B cell (primary cell): ENCODE data around the gene PDLIM5. TPM values are rescaled to one million over a fixed set of nuclear protein-coding genes. Genes with fewer than 3 reads are reported as not detected.

Experiments
- ATAC-seq: fragments of 200-7000 bp; cut with Tn5 transposase; one replicate; pipeline ENCODE4 v1.10.0; 2021; ENCODE audit warnings: low read depth, mild to moderate bottlenecking, moderate number of reproducible peaks, moderate library complexity
- CTCF ChIA-PET: fragments of 350-600 bp; sonication (Branson Sonifier 250); formaldehyde crosslinking; loops from one replicate; lab custom pipeline; 2021; ENCODE audit warnings: antibody characterized with exemption, inconsistent platforms; lab: Charles Lee
- POLR2A ChIA-PET: fragments of 350-600 bp; sonication (Branson Sonifier 250); formaldehyde crosslinking; loops from one replicate; lab custom pipeline; 2021; ENCODE audit warnings: antibody characterized with exemption; lab: Charles Lee
- DNase-seq: peaks from one replicate; pipeline ENCODE4 v3.0.0; 2013
- H2AFZ ChIP-seq: 2 replicates; pipeline ENCODE4 v1.6.1; 2012; ENCODE audit warnings: mild to moderate bottlenecking, low read depth, low read length; ENCODE audit not compliant: insufficient read depth, poor library complexity, severe bottlenecking
- H3K27ac ChIP-seq, 2 donors: 1 replicate in 1 of 2; 2 replicates in 1 of 2; pipeline ENCODE4 v1.5.1; 2012 to 2013; ENCODE audit warnings: low read length in 2 of 2, mild to moderate bottlenecking in 2 of 2, moderate library complexity in 1 of 2
- H3K27me3 ChIP-seq, 4 experiments: fragments of 200-600 bp in 1 of 4; sonication (generic) in 1 of 4; replicated peaks in 1 of 4; 1 replicate in 2 of 4; 2 replicates in 2 of 4; pipeline versions ENCODE4 v1.6.1 to v1.7.0; 2013 to 2016; ENCODE audit warnings: low read length in 3 of 4, mild to moderate bottlenecking in 2 of 4, mixed read lengths in 1 of 4, moderate library complexity in 1 of 4; ENCODE audit not compliant: insufficient read depth in 4 of 4, control insufficient read depth in 3 of 4; ENCODE audit errors: control extremely low read depth in 1 of 4
- H3K36me3 ChIP-seq, 2 experiments: replicated peaks in 1 of 2; 1 replicate in 1 of 2; 2 replicates in 1 of 2; pipeline versions ENCODE4 v1.6.1 to v1.7.1; 2013; ENCODE audit warnings: low read length in 1 of 2; ENCODE audit not compliant: insufficient read depth in 2 of 2, control insufficient read depth in 1 of 2; ENCODE audit errors: control extremely low read depth in 1 of 2, extremely low read depth in 1 of 2
- H3K4me1 ChIP-seq, 2 donors: fragments of 200-600 bp in 1 of 2; sonication (generic) in 1 of 2; 1 replicate in 1 of 2; 2 replicates in 1 of 2; pipeline versions ENCODE4 v1.5.1 to v1.6.1; 2013 to 2017; ENCODE audit warnings: low read length in 2 of 2; ENCODE audit not compliant: control insufficient read depth in 2 of 2, insufficient read depth in 2 of 2
- H3K4me2 ChIP-seq: replicated peaks from 2 replicates; pipeline ENCODE3; 2012; ENCODE audit warnings: mild to moderate bottlenecking, low read depth, low read length; ENCODE audit not compliant: poor library complexity, severe bottlenecking
- H3K4me3 ChIP-seq, 5 experiments: fragments of 200-600 bp in 1 of 5; sonication (generic) in 1 of 5; 1 replicate in 3 of 5; 2 replicates in 2 of 5; pipeline versions ENCODE4 v1.5.1 to v1.7.0; 2011 to 2016; ENCODE audit warnings: low read length in 4 of 5, mild to moderate bottlenecking in 4 of 5, low read depth in 2 of 5, control low read depth in 1 of 5, moderate library complexity in 1 of 5; ENCODE audit not compliant: insufficient read depth in 1 of 5; ENCODE audit errors: control extremely low read depth in 1 of 5, extremely low read depth in 1 of 5
- H3K79me2 ChIP-seq: fragments of 200-600 bp; sonication (generic); one replicate; pipeline ENCODE4 v1.6.0; 2016; ENCODE audit warnings: low read length; ENCODE audit not compliant: control insufficient read depth, insufficient read depth
- H3K9ac ChIP-seq: fragments of 200-600 bp; sonication (generic); 2 replicates; pipeline ENCODE4 v1.6.1; 2017; ENCODE audit warnings: mild to moderate bottlenecking, low read length, moderate library complexity
- H3K9me3 ChIP-seq, 3 donors: one replicate each; pipeline versions ENCODE4 v1.6.1 to v1.7.1; 2013; ENCODE audit warnings: low read length in 2 of 3; ENCODE audit not compliant: control insufficient read depth in 2 of 3, insufficient read depth in 1 of 3; ENCODE audit errors: control extremely low read depth in 1 of 3
- H4K20me1 ChIP-seq: 2 replicates; pipeline ENCODE4 v1.6.0; 2012; ENCODE audit warnings: mild to moderate bottlenecking, low read length; ENCODE audit not compliant: insufficient read depth, control insufficient read depth, poor library complexity, severe bottlenecking
- H3K27ac Mint-ChIP-seq: one replicate; pipeline ENCODE4 v1.8.0; 2021; ENCODE audit warnings: mixed read lengths
- H3K27me3 Mint-ChIP-seq: one replicate; pipeline ENCODE4 v1.8.0; 2021; ENCODE audit warnings: mixed read lengths
- H3K4me1 Mint-ChIP-seq: one replicate; pipeline ENCODE4 v1.8.0; 2021; ENCODE audit warnings: mixed read lengths
- H3K4me3 Mint-ChIP-seq: one replicate; pipeline ENCODE4 v1.8.0; 2021; ENCODE audit warnings: mixed read lengths
- H3K9me3 Mint-ChIP-seq: one replicate; pipeline ENCODE4 v1.8.0; 2022; ENCODE audit warnings: mixed read lengths; ENCODE audit not compliant: insufficient read depth
- EZH2 ChIP-seq: IDR thresholded peaks from 2 replicates; pipeline ENCODE4 v1.6.1; 2012; ENCODE audit warnings: borderline replicate concordance, low read depth, mild to moderate bottlenecking, moderate library complexity, low read length; ENCODE audit not compliant: insufficient read depth, poor library complexity, severe bottlenecking
- WGBS: methylation state at CpG from one replicate; pipeline ENCODE4 v1.1.5; 2013; ENCODE audit warnings: missing lambda C conversion rate; ENCODE audit not compliant: insufficient coverage; 5-methylcytosine and 5-hydroxymethylcytosine counted together
- intact Hi-C: fragments of 100-400 bp; cut with micrococcal nuclease; formaldehyde crosslinking; loops from one replicate; pipeline ENCODE4 v1.10.0; 2022
- polyA plus RNA-seq: library from polyadenylated mRNA; depleted of rRNA; stranded (reverse); fragments of >200 nt; gene quantifications from 2 replicates; pipeline ENCODE4 v1.2.3, GENCODE V29; 2012
- total RNA-seq, 2 donors: library from RNA; stranded (reverse); fragments of 120-200 nt in 1 of 2; gene quantifications; 1 replicate in 1 of 2; 2 replicates in 1 of 2; pipeline versions ENCODE4 v1.2.3 to v1.2.4, GENCODE V29; 2013 to 2022
- TF ChIP-seq, protein P1 (sequence below): fragments of 200-600 bp; IDR thresholded peaks from one replicate; pipeline ENCODE4 v1.8.0; 2022; ENCODE audit warnings: antibody characterized with exemption, mild to moderate bottlenecking

Gene PDLIM5
- total and polyA plus RNA-seq, 2 donors (not counting 1 experiment from before 2014, with no cell fraction given): 24.0 to 30.2 TPM

DNA sequence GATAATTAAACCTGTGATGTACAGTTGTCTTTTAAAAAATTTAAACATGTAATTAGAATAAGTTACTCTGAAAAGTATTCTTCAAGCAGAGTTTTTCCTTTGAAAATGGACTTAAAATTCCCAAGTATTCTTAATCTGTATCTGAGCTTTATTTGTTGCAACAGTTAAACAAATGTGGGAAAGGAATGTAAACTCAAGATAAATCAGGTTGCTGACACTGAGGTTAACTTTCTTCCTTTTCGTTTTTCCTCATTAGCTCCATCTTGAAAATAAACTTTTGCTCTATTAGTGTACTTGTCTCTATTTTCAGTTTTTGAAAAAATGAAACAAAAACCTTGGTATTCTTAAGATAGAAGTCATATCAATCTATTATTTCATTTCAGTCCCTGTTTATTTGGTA lies 161.5 kb downstream of the PDLIM5 start:
- ATAC-seq (no peak), DNase-seq (no peak)

DNA sequence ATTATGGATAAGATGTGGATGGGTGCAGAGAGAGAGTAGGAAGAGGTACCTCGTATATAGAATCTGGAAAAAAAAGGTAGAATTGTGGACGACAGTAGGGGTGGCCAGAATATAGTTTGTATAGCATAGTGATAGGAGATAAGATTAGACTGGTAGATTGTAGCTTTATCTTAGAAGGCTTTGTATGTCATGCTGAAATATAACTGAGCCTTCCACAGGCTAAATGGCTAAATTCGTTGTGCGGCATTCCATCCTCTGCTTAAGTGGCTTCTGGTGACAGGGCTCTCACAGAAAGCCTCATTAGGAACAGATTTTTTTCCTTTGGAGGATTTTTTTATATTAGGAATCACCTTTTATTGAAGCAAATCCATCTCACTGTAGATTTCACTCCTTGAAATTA lies 163.7 kb downstream of the PDLIM5 start:
- Histone ChIP-seq H3K9me3 (no peaks in the 10 kb centered on the region), H3K4me2 (no peak overlapping the region), H4K20me1 (no peaks in the 10 kb centered on the region), H2AFZ (no peak overlapping the region), H3K27me3 (no peaks in the 10 kb centered on the region), H3K79me2 (no peaks in the 10 kb centered on the region), H3K36me3 (no peaks in the 10 kb centered on the region), H3K27ac (no peak overlapping the region), H3K4me1 (no peaks in the 10 kb centered on the region), H3K9ac (no peak overlapping the region), H3K4me3 (no peak overlapping the region)
- WGBS: 90% methylated on average over 2 of the region's 4 CpGs
- POLR2A ChIA-PET: no interaction called here
- no peak for DNase-seq
- no peak for TF ChIP-seq EZH2
- TF ChIP-seq, protein P1, sequence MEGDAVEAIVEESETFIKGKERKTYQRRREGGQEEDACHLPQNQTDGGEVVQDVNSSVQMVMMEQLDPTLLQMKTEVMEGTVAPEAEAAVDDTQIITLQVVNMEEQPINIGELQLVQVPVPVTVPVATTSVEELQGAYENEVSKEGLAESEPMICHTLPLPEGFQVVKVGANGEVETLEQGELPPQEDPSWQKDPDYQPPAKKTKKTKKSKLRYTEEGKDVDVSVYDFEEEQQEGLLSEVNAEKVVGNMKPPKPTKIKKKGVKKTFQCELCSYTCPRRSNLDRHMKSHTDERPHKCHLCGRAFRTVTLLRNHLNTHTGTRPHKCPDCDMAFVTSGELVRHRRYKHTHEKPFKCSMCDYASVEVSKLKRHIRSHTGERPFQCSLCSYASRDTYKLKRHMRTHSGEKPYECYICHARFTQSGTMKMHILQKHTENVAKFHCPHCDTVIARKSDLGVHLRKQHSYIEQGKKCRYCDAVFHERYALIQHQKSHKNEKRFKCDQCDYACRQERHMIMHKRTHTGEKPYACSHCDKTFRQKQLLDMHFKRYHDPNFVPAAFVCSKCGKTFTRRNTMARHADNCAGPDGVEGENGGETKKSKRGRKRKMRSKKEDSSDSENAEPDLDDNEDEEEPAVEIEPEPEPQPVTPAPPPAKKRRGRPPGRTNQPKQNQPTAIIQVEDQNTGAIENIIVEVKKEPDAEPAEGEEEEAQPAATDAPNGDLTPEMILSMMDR: no peak
- no peak for ATAC-seq
- CTCF ChIA-PET: no interaction called here
- no peaks in the 10 kb centered on the region for H3K9me3 Mint-ChIP-seq
- H3K27me3 Mint-ChIP-seq: no peaks in the 10 kb centered on the region
- H3K27ac Mint-ChIP-seq: no peak overlapping the region
- H3K4me3 Mint-ChIP-seq: no peak overlapping the region
- no peaks in the 10 kb centered on the region for H3K4me1 Mint-ChIP-seq
- intact Hi-C loops: no loop called here

More for the DNA sequence above, 161.5 kb downstream of the PDLIM5 start:
- Histone ChIP-seq H3K36me3 (no peaks in the 10 kb centered on the region), H3K4me1 (no peaks in the 10 kb centered on the region), H3K4me3 (no peak overlapping the region), H2AFZ (no peak overlapping the region), H3K27ac (no peak overlapping the region), H4K20me1 (no peaks in the 10 kb centered on the region), H3K79me2 (no peaks in the 10 kb centered on the region), H3K9me3 (no peaks in the 10 kb centered on the region), H3K4me2 (no peak overlapping the region), H3K9ac (no peak overlapping the region), H3K27me3 (no peaks in the 10 kb centered on the region)
- ChIA-PET POLR2A (no interaction called here), CTCF (no interaction called here)
- Mint-ChIP-seq H3K27me3 (no peaks in the 10 kb centered on the region), H3K4me3 (no peak overlapping the region), H3K27ac (no peak overlapping the region), H3K9me3 (no peaks in the 10 kb centered on the region), H3K4me1 (no peaks in the 10 kb centered on the region)
- no peak for TF ChIP-seq EZH2
- TF ChIP-seq, protein P1: no peak
- WGBS: no CpG with 5 or more reads among the region's 1 CpG
- intact Hi-C loops: no loop called here
